GM21515 (cell line): ENCODE data around the gene POLR3A.

Source experiments
- ATAC-seq: cut with Tn5 transposase; IDR thresholded peaks from one replicate; pipeline ENCODE4 v1.9.1; 2021; ENCODE audit not compliant: unreplicated experiment

The POLR3A gene

GRCh38 chr10:77922055-77922454, 107.3 kb downstream of the POLR3A start:
- ATAC-seq = no peak

DNA sequence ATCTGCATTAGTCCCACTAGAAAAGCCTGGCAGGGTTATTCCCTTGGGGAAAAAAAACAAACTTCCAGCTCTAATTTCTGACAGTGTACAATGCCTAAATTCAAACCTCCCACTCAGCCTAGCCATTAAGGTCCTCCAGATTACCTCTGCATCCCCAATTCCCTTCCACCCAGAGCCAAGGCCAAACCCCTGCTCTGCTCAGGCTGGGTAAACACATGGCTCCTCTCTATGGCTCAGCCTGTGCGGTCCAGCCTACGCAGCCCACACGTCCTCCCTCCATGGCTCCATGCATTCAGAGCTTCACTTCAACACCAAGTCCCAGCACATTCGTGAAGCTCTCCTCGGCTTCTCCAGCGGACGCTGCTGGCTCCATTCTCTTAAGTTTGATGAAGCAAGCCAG, 107.9 kb downstream of the POLR3A start:
- no peak for ATAC-seq

DNA sequence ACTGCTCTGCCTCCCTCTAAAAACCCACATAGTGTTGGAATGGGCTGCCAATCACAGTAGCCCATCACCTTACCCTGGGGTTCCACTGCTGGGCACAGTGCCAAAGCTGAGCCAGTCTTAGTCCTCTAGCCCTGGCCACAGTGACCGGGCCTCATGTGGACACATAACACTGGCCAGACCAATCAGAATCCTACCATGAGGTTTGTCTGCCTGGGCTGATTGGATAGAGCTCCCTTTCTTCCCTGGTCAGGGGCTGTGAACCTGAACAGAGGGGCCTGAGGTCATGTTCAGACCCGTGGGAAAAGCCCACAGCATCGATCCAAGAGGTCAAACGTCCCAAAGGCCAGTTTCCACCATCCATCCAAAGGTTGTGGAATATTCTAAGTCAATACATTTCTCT, 108.8 kb downstream of the POLR3A start:
- ATAC-seq = no peak

DNA sequence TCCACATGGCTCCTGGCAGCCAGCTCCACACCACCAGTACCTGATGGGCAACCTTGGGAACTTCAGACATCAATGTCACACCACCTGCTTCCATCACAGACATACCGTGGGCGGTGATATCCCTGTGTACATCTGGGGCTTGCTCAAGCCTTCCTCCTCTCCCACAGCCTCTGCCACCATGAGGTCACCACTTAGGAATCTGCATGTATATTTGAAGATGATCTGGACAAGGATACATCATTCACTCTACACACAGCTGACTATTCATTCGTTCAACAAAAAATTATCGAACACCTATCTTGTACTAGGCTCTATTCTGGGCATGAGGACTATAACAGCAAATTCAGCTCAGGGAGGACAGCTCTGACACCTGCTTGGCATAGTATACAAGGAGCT, 109.6 kb downstream of the POLR3A start:
- no peak for ATAC-seq
